ENCODE measurements around the gene UBE2E2. TPM values are rescaled to one million over a fixed set of nuclear protein-coding genes. Genes with fewer than 3 reads are reported as not detected.

The UBE2E2 gene
- total and polyA plus RNA-seq, 7 experiments from 2014 or later: 2.4 to 28.8 (median 15.3) TPM

DNA sequence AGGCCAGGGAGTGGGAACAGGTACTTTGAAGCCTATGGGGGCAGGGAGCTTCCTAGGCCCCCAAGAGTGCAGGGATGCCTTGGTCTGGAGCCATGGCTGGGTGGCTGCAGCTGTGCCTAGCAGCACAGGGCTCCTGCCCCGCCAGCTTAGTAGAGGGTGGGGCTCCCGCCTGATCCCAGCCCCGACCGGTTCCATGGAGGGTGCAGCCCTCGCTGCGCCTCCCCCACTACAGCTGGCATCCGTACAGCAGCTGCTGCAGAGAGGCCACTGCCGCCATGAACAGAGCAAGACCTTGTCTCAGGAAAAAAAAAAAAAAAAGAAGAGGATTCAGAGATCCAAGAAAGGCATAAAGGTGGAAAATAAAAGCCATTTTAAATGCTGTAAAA lies 277.2 kb downstream of the UBE2E2 start:
- Mint-ChIP-seq H3K27me3 (no peaks in the 10 kb centered on the region), H3K27ac (no peak overlapping the region), H3K4me3 (no peak overlapping the region), H3K9me3 (peaks cover 5 to 56% (median 20%) of the 10 kb centered on the region in 11 donors), H3K36me3 (peaks cover 1 to 23% (median 17%) of the 10 kb centered on the region in 5 donors), H3K4me1 (peaks cover under 1 to 6% (median 2%) of the 10 kb centered on the region in 7 donors)
- POLR2A ChIA-PET: no interaction called here
- intact Hi-C loops (cut with micrococcal nuclease): no loop called here
- Histone ChIP-seq H3K4me1 (ENCODE audit: control insufficient read depth in 2 of 2, insufficient read depth in 2 of 2, low read length in 2 of 2) (no peaks in the 10 kb centered on the region), H3K27ac (ENCODE audit: low read depth, low read length) (no peak overlapping the region), H3K36me3 (ENCODE audit: control insufficient read depth in 2 of 3, insufficient read depth in 3 of 3, low read length in 3 of 3) (no peaks in the 10 kb centered on the region), H3K9me3 (ENCODE audit: control insufficient read depth in 2 of 3, low read length in 3 of 3) (peaks cover 0 to 20% (median 6%) of the 10 kb centered on the region in 3 experiments), H3K27me3 (ENCODE audit: control insufficient read depth in 2 of 2, insufficient read depth in 2 of 2, low read length in 2 of 2) (no peaks in the 10 kb centered on the region), H3K4me3 (ENCODE audit: low read length) (no peak overlapping the region)
- CTCF ChIA-PET: no interaction called here
- DNase-seq: no peak
- ATAC-seq: no peak

DNA sequence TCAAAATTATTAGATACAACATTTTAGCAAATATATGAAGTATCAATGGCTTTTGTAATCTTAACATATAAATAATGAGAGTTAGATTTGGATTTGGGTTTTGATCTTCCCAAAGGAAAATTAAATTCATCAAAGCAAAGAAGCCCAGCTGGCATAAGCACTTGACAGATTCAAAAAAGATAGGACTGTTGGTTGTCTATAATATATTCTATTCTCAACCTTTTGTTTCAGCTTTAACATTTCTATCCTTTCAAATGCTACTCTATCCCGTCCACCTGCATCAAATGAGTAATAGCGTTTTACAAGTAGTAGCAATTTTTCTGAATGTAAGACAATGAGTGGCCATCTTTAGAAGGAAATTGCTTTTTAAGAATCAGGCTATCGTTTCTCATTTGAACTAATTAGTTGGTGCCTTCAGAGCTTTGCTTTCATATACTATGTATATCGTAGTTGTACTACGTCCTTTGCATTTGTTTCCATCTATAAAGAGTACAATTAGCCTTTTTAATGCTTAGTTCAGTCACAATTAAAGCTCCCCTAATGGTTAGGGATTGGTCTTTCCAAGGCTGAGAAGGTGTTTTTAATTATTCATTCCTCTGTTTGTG lies 278.0 kb downstream of the UBE2E2 start:
- intact Hi-C loops (cut with micrococcal nuclease): no loop called here
- Histone ChIP-seq H3K27ac (ENCODE audit: low read depth, low read length) (no peak overlapping the region), H3K9me3 (ENCODE audit: control insufficient read depth in 2 of 3, low read length in 3 of 3) (peaks cover 0 to 24% (median 6%) of the 10 kb centered on the region in 3 experiments), H3K27me3 (ENCODE audit: control insufficient read depth in 2 of 2, insufficient read depth in 2 of 2, low read length in 2 of 2) (no peaks in the 10 kb centered on the region), H3K4me1 (ENCODE audit: control insufficient read depth in 2 of 2, insufficient read depth in 2 of 2, low read length in 2 of 2) (no peaks in the 10 kb centered on the region), H3K36me3 (ENCODE audit: control insufficient read depth in 2 of 3, insufficient read depth in 3 of 3, low read length in 3 of 3) (no peaks in the 10 kb centered on the region), H3K4me3 (ENCODE audit: low read length) (no peak overlapping the region)
- peaks cover 1 to 28% (median 24%) of the 10 kb centered on the region in 5 donors for H3K36me3 Mint-ChIP-seq
- ChIA-PET POLR2A (no interaction called here), CTCF (no interaction called here)
- ATAC-seq (no peak), DNase-seq (no peak)
- no peak overlapping the region for H3K4me3 Mint-ChIP-seq
- peaks cover 5 to 62% (median 23%) of the 10 kb centered on the region in 11 donors for H3K9me3 Mint-ChIP-seq
- H3K27me3 Mint-ChIP-seq: no peaks in the 10 kb centered on the region
- H3K4me1 Mint-ChIP-seq: peaks cover 0 to 2% (median 0%) of the 10 kb centered on the region in 7 donors
- H3K27ac Mint-ChIP-seq: no peak overlapping the region

DNA sequence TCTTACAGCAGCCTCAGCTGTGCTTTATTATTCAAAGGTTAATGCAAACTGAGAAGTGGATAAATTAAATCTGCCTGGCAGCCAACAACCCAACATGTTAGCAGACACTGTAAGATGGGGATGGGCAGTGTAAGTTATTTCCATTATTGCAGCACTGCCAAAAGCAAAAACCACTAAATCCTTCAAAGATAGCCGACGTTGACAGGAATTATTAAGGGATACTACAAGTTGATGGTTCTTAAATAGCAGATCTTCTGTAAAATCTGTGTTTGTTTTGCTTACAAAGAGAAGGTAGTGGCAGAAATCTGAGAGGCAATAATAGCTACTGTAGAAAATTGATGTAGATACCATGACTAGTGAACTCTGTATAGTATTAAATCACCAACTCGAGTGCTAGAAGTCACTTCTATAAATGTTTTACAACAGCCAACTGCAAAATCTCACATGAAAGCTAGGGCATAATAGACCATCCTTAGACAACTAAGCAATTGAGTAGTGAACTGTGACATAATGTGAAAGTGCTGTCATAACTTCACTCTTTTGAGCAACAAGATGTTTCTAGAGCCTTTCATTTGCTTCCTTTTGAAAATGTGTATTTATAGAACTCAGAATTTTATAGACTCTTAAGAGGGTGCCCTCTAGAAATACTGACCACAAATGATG lies 278.6 kb downstream of the UBE2E2 start:
- no peaks in the 10 kb centered on the region for H3K36me3 ChIP-seq (ENCODE audit: control insufficient read depth in 2 of 3, insufficient read depth in 3 of 3, low read length in 3 of 3)
- no peak overlapping the region for H3K4me3 Mint-ChIP-seq
- CTCF ChIA-PET: no interaction called here

DNA sequence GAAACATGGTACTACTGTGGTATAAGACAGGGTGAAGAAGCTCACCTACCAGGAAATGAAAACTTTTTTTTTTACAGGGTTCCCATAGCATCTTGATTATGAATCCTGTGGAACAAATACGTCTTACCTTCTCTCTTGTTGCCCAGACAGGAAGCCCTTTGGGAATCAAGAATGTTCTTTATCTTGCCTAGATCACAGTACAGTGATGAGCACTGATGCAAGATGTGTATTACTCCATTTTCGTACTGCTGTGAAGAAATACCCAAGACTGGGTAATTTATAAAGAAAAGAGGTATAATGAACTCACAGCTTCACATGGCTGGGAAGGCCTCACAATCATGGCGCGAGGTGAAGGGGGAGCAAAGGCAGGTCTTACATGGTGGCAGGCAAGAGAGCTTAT lies 281.3 kb downstream of the UBE2E2 start:
- Histone ChIP-seq H3K27me3 (ENCODE audit: control insufficient read depth in 2 of 2, insufficient read depth in 2 of 2, low read length in 2 of 2) (no peaks in the 10 kb centered on the region), H3K9me3 (ENCODE audit: control insufficient read depth in 2 of 3, low read length in 3 of 3) (peaks cover 0 to 21% (median 2%) of the 10 kb centered on the region in 3 experiments), H3K36me3 (ENCODE audit: control insufficient read depth in 2 of 3, insufficient read depth in 3 of 3, low read length in 3 of 3) (no peaks in the 10 kb centered on the region), H3K27ac (ENCODE audit: low read depth, low read length) (no peak overlapping the region), H3K4me3 (ENCODE audit: low read length) (no peak overlapping the region), H3K4me1 (ENCODE audit: control insufficient read depth in 2 of 2, insufficient read depth in 2 of 2, low read length in 2 of 2) (no peaks in the 10 kb centered on the region)
- H3K9me3 Mint-ChIP-seq: peaks cover 3 to 41% (median 16%) of the 10 kb centered on the region in 11 donors
- no peak for ATAC-seq
- peaks cover 0 to 4% (median 0%) of the 10 kb centered on the region in 7 donors for H3K4me1 Mint-ChIP-seq
- POLR2A ChIA-PET: no interaction called here
- H3K4me3 Mint-ChIP-seq: no peak overlapping the region
- CTCF ChIA-PET: no interaction called here
- H3K27ac Mint-ChIP-seq: no peak overlapping the region
- H3K36me3 Mint-ChIP-seq: peaks cover 0 to 33% (median 17%) of the 10 kb centered on the region in 5 donors
- intact Hi-C loops (cut with micrococcal nuclease): no loop called here
- no peak for DNase-seq
- H3K27me3 Mint-ChIP-seq: no peaks in the 10 kb centered on the region

More for the DNA sequence above, 278.6 kb downstream of the UBE2E2 start:
- no peak for DNase-seq
- H3K9me3 ChIP-seq (ENCODE audit: control insufficient read depth in 2 of 3, low read length in 3 of 3): peaks cover 0 to 30% (median 6%) of the 10 kb centered on the region in 3 experiments
- peaks cover 1 to 29% (median 25%) of the 10 kb centered on the region in 5 donors for H3K36me3 Mint-ChIP-seq
- no peaks in the 10 kb centered on the region for H3K4me1 ChIP-seq (ENCODE audit: control insufficient read depth in 2 of 2, insufficient read depth in 2 of 2, low read length in 2 of 2)
- POLR2A ChIA-PET: no interaction called here
- no peaks in the 10 kb centered on the region for H3K27me3 Mint-ChIP-seq
- H3K4me1 Mint-ChIP-seq: peaks cover 0 to 2% (median 0%) of the 10 kb centered on the region in 7 donors
- peaks cover 8 to 64% (median 28%) of the 10 kb centered on the region in 11 donors for H3K9me3 Mint-ChIP-seq
- intact Hi-C loops (cut with micrococcal nuclease): no loop called here
- H3K27ac Mint-ChIP-seq: no peak overlapping the region
- H3K4me3 ChIP-seq (ENCODE audit: low read length): no peak overlapping the region
- no peak for ATAC-seq
- no peak overlapping the region for H3K27ac ChIP-seq (ENCODE audit: low read depth, low read length)
- H3K27me3 ChIP-seq (ENCODE audit: control insufficient read depth in 2 of 2, insufficient read depth in 2 of 2, low read length in 2 of 2): no peaks in the 10 kb centered on the region

DNA sequence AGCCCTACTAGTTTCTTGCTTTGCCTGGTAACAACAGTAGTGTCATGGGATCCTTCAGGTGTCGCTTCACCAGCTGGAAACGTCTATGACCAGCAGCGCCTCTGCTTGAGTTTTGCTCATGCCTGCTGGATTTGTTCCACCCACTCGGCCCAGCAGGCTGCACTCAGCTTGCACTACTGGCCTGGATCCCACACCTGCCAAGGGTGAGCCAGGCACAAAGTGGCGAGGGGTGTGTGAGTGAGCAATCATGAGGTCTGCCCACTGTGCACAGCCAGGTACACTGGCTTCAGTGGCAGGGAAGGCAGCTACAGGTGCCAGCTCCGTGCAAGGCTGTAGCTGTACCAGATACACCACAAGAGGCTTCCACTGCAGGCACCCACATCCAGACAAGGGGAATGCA lies 282.8 kb downstream of the UBE2E2 start:
- DNase-seq (no peak), ATAC-seq (no peak)
- Mint-ChIP-seq H3K4me1 (peaks cover 0 to 4% (median 0%) of the 10 kb centered on the region in 7 donors), H3K9me3 (peaks cover 3 to 31% (median 12%) of the 10 kb centered on the region in 11 donors), H3K4me3 (no peak overlapping the region), H3K27ac (no peak overlapping the region), H3K36me3 (peaks cover 0 to 33% (median 17%) of the 10 kb centered on the region in 5 donors), H3K27me3 (no peaks in the 10 kb centered on the region)
- H3K27ac ChIP-seq (ENCODE audit: low read depth, low read length): no peak overlapping the region
- H3K4me1 ChIP-seq (ENCODE audit: control insufficient read depth in 2 of 2, insufficient read depth in 2 of 2, low read length in 2 of 2): no peaks in the 10 kb centered on the region
- H3K9me3 ChIP-seq (ENCODE audit: control insufficient read depth in 2 of 3, low read length in 3 of 3): peaks cover 0 to 11% (median 0%) of the 10 kb centered on the region in 3 experiments
- ChIA-PET CTCF (no interaction called here), POLR2A (no interaction called here)
- intact Hi-C loops (cut with micrococcal nuclease): no loop called here
- H3K4me3 ChIP-seq (ENCODE audit: low read length): no peak overlapping the region
- H3K27me3 ChIP-seq (ENCODE audit: control insufficient read depth in 2 of 2, insufficient read depth in 2 of 2, low read length in 2 of 2): no peaks in the 10 kb centered on the region
- no peaks in the 10 kb centered on the region for H3K36me3 ChIP-seq (ENCODE audit: control insufficient read depth in 2 of 3, insufficient read depth in 3 of 3, low read length in 3 of 3)

DNA sequence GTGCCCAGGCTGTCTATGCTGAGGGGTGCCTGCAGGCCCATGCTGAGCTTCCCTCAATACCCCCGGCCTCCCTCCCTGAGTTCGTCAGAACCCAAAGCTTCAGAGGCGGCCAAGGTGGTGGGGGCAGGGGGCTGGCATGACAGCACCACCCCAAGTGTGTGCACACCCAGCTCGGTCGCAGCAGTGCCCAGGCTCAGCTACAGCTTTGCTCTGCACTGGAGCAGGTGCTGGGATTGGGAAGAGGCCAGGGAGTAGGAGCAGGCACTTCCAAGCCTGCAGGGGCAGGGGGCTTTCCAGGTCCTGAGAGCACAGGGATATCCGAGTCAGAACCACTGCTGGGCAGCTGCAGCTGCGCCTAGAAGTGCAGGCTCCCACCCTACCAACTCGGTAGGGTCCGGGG lies 283.9 kb downstream of the UBE2E2 start:
- peaks cover 0 to 4% (median 0%) of the 10 kb centered on the region in 7 donors for H3K4me1 Mint-ChIP-seq
- DNase-seq (no peak), ATAC-seq (no peak)
- ChIA-PET POLR2A (no interaction called here), CTCF (no interaction called here)
- no peak overlapping the region for H3K27ac Mint-ChIP-seq
- peaks cover 3 to 31% (median 12%) of the 10 kb centered on the region in 11 donors for H3K9me3 Mint-ChIP-seq
- Histone ChIP-seq H3K27me3 (ENCODE audit: control insufficient read depth in 2 of 2, insufficient read depth in 2 of 2, low read length in 2 of 2) (no peaks in the 10 kb centered on the region), H3K36me3 (ENCODE audit: control insufficient read depth in 2 of 3, insufficient read depth in 3 of 3, low read length in 3 of 3) (no peaks in the 10 kb centered on the region), H3K4me1 (ENCODE audit: control insufficient read depth in 2 of 2, insufficient read depth in 2 of 2, low read length in 2 of 2) (no peaks in the 10 kb centered on the region), H3K27ac (ENCODE audit: low read depth, low read length) (no peak overlapping the region), H3K9me3 (ENCODE audit: control insufficient read depth in 2 of 3, low read length in 3 of 3) (peaks cover 0 to 11% (median 0%) of the 10 kb centered on the region in 3 experiments), H3K4me3 (ENCODE audit: low read length) (no peak overlapping the region)
- H3K27me3 Mint-ChIP-seq: no peaks in the 10 kb centered on the region
- no peak overlapping the region for H3K4me3 Mint-ChIP-seq
- intact Hi-C loops (cut with micrococcal nuclease): no loop called here
- H3K36me3 Mint-ChIP-seq: peaks cover 0 to 33% (median 17%) of the 10 kb centered on the region in 5 donors
